Measurements from ENCODE around the gene KIAA0825. TPM values are rescaled to one million over a fixed set of nuclear protein-coding genes. Genes with fewer than 3 reads are reported as not detected.
A peak's percentile ranks its signal among the peaks of the same experiment; 100 is the strongest.

KIAA0825 gene
- total RNA-seq, 1 experiment from 2014 or later = 1.6 TPM

DNA sequence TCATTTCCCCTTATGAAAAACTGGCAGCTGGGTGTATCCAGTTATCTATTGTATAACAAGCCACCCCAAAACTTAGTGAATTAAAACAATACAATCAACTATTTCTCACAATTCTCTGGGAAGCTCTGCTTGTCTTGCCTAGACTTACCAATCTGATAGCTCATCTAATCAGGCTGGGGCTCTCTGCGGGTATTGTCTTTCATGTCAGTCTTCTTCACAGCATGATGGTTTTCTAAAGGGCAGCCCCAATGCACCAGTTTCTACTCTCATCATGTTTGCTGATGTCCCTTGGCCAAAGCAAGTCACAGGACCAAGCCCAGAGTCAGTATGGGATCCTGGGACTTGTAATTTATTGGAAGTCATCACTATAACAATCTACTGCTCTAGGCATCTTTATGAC is 433.5 kb downstream of the KIAA0825 start:
- H3K4me3 ChIP-seq (ENCODE audit: low read depth in 2 of 2, low read length in 2 of 2) = no peak overlapping the region
- intact Hi-C loops (cut with micrococcal nuclease; ENCODE audit: unreplicated experiment) (no loop called here), in situ Hi-C loops (cut with HindIII; ENCODE audit: low pct_unique_long_range_greater_than_20kb, low sequenced_read_pairs) (no loop called here)
- no TSS peak for BruUV-seq (replicated peaks)
- DNase-seq (ENCODE audit: low read depth, low spot score) (no peak), ATAC-seq (no peak)
- POLR2A ChIA-PET = no interaction called here
- H3K4me1 ChIP-seq (ENCODE audit: control insufficient read depth, insufficient read depth, low read length) = no peaks in the 10 kb centered on the region
- H3K9me3 ChIP-seq (ENCODE audit: control insufficient read depth, insufficient read depth, low read depth, low read length) = no peaks in the 10 kb centered on the region
- TF ChIP-seq, protein P1, sequence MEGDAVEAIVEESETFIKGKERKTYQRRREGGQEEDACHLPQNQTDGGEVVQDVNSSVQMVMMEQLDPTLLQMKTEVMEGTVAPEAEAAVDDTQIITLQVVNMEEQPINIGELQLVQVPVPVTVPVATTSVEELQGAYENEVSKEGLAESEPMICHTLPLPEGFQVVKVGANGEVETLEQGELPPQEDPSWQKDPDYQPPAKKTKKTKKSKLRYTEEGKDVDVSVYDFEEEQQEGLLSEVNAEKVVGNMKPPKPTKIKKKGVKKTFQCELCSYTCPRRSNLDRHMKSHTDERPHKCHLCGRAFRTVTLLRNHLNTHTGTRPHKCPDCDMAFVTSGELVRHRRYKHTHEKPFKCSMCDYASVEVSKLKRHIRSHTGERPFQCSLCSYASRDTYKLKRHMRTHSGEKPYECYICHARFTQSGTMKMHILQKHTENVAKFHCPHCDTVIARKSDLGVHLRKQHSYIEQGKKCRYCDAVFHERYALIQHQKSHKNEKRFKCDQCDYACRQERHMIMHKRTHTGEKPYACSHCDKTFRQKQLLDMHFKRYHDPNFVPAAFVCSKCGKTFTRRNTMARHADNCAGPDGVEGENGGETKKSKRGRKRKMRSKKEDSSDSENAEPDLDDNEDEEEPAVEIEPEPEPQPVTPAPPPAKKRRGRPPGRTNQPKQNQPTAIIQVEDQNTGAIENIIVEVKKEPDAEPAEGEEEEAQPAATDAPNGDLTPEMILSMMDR (IDR thresholded peaks at IDR 0.05) = no peak
- TF ChIP-seq, protein P2, sequence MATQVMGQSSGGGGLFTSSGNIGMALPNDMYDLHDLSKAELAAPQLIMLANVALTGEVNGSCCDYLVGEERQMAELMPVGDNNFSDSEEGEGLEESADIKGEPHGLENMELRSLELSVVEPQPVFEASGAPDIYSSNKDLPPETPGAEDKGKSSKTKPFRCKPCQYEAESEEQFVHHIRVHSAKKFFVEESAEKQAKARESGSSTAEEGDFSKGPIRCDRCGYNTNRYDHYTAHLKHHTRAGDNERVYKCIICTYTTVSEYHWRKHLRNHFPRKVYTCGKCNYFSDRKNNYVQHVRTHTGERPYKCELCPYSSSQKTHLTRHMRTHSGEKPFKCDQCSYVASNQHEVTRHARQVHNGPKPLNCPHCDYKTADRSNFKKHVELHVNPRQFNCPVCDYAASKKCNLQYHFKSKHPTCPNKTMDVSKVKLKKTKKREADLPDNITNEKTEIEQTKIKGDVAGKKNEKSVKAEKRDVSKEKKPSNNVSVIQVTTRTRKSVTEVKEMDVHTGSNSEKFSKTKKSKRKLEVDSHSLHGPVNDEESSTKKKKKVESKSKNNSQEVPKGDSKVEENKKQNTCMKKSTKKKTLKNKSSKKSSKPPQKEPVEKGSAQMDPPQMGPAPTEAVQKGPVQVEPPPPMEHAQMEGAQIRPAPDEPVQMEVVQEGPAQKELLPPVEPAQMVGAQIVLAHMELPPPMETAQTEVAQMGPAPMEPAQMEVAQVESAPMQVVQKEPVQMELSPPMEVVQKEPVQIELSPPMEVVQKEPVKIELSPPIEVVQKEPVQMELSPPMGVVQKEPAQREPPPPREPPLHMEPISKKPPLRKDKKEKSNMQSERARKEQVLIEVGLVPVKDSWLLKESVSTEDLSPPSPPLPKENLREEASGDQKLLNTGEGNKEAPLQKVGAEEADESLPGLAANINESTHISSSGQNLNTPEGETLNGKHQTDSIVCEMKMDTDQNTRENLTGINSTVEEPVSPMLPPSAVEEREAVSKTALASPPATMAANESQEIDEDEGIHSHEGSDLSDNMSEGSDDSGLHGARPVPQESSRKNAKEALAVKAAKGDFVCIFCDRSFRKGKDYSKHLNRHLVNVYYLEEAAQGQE (IDR thresholded peaks at IDR 0.05; ENCODE audit: insufficient read depth in 1 of 2, low read depth in 2 of 2, low read length in 1 of 2) = no peak
- no peak for TF ChIP-seq TCF7L2 (IDR thresholded peaks at IDR 0.05; ENCODE audit: low read depth, low read length)
- no peak for TF ChIP-seq POLR2AphosphoS5 (IDR thresholded peaks at IDR 0.05; ENCODE audit: low read depth, low read length)
- TF ChIP-seq SIN3A (IDR thresholded peaks at IDR 0.05; ENCODE audit: borderline replicate concordance, insufficient read depth, low read depth, low read length) = no peak
- no peak overlapping the region for H3K27ac ChIP-seq (ENCODE audit: low read length)
- no peaks in the 10 kb centered on the region for H3K36me3 ChIP-seq (ENCODE audit: control insufficient read depth, insufficient read depth, low read length)
- CTCF ChIA-PET = no interaction called here
- H3K27me3 ChIP-seq (ENCODE audit: control insufficient read depth, insufficient read depth, low read length) = no peaks in the 10 kb centered on the region; the same call in 1 of the 2 replicates

DNA sequence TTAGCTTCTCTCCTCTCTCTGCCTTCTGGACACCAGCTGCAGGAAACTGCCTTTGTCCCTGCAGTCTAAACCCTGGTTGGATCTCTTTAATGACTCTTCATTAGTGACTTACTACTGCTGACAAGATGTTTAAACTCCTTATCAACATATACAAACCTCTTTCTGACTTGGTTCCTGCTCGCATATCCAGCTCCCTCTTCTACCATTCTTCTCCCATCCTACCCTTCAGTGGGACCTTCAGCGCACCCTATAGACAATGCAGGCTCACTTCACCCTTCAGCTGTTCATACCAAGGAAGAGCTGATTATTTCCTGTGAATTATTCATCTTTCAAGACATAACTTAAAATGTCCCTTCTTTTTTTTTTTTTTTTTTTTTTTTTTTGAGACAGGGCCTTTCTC is 436.5 kb downstream of the KIAA0825 start:
- Histone ChIP-seq H3K9me3 (ENCODE audit: control insufficient read depth, insufficient read depth, low read depth, low read length) (no peaks in the 10 kb centered on the region), H3K4me3 (ENCODE audit: low read depth in 2 of 2, low read length in 2 of 2) (no peak overlapping the region), H3K27me3 (ENCODE audit: control insufficient read depth, insufficient read depth, low read length) (peaks cover 5% of the 10 kb centered on the region; the same call in 1 of the 2 replicates), H3K4me1 (ENCODE audit: control insufficient read depth, insufficient read depth, low read length) (no peaks in the 10 kb centered on the region), H3K36me3 (ENCODE audit: control insufficient read depth, insufficient read depth, low read length) (no peaks in the 10 kb centered on the region), H3K27ac (ENCODE audit: low read length) (no peak overlapping the region)
- intact Hi-C loops (cut with micrococcal nuclease; ENCODE audit: unreplicated experiment) = no loop called here
- DNase-seq (ENCODE audit: low read depth, low spot score) (peak; percentile 4), ATAC-seq (no peak; the same call in 1 of the 2 replicates)
- in situ Hi-C loops (cut with HindIII; ENCODE audit: low pct_unique_long_range_greater_than_20kb, low sequenced_read_pairs) = no loop called here
- ChIA-PET CTCF (interaction anchor here (0.6 kb wide), 1 partner anchor 82 kb away, joined by 6 read pairs; no protein-coding TSS in a partner anchor), POLR2A (no interaction called here)
- TF ChIP-seq, protein P2 (IDR thresholded peaks at IDR 0.05; ENCODE audit: insufficient read depth in 1 of 2, low read depth in 2 of 2, low read length in 1 of 2) = no peak
- TF ChIP-seq, protein P1 (IDR thresholded peaks at IDR 0.05) = peak; percentile 30
- BruUV-seq (replicated peaks) = no TSS peak

Measured in Panc1 (cell line).